H1 (cell line): ENCODE results near the gene NCBP1. TPM values are rescaled to one million over a fixed set of nuclear protein-coding genes. Genes with fewer than 3 reads are reported as not detected.
"Not testable (repeated sequence)": the region's sequence is repeated elsewhere in the genome, so short reads cannot be mapped to it uniquely, and the experiment has no call there.

Experiments used
- CTCF ChIA-PET: fragments of 300-600 bp; sonication (Branson Sonifier 250); formaldehyde crosslinking; loops from one replicate; lab custom pipeline; 2021; ENCODE audit not compliant: partially characterized antibody; lab: Charles Lee
- POLR2A ChIA-PET: fragments of 300-600 bp; sonication (Branson Sonifier 250); formaldehyde crosslinking; loops from one replicate; lab custom pipeline; 2021; ENCODE audit warnings: inconsistent platforms; ENCODE audit not compliant: partially characterized antibody; lab: Charles Lee
- DNase-seq, 2 experiments: peaks; one replicate each; pipeline versions ENCODE4 v3.0.0 to v3.0.0-alpha.2; 2010 to 2022; ENCODE audit warnings: low spot score in 2 of 2, low read depth in 1 of 2, mixed read lengths in 1 of 2
- FAIRE-seq: peaks from 2 replicates; lab custom pipeline; 2011; peaks lifted over from hg19 to GRCh38; lab: Jason Lieb, UNC
- H2AFZ ChIP-seq: 2 replicates; pipeline ENCODE4 v1.8.1; 2012; ENCODE audit warnings: low read length, inconsistent platforms
- H2AK5ac ChIP-seq: 2 replicates; pipeline ENCODE4 v1.6.1; 2013; ENCODE audit warnings: low read depth, low read length
- H2BK120ac ChIP-seq: replicated peaks from 2 replicates; pipeline ENCODE3; 2013; ENCODE audit warnings: low read depth, low read length, inconsistent platforms
- H2BK12ac ChIP-seq: 2 replicates; pipeline ENCODE4 v1.6.1; 2013; ENCODE audit warnings: low read depth, low read length
- H2BK15ac ChIP-seq: 2 replicates; pipeline ENCODE4 v1.6.1; 2013; ENCODE audit warnings: low read length
- H2BK20ac ChIP-seq: 2 replicates; pipeline ENCODE4 v1.6.1; 2013; ENCODE audit warnings: low read length
- H2BK5ac ChIP-seq: 2 replicates; pipeline ENCODE4 v1.6.1; 2013; ENCODE audit warnings: low read depth, low read length
- H3K14ac ChIP-seq: 2 replicates; pipeline ENCODE4 v1.6.1; 2013; ENCODE audit warnings: inconsistent platforms; ENCODE audit not compliant: insufficient read length
- H3K18ac ChIP-seq: 2 replicates; pipeline ENCODE4 v1.6.1; 2013; ENCODE audit warnings: low read length; ENCODE audit errors: extremely low read depth
- H3K23ac ChIP-seq: 2 replicates; pipeline ENCODE4 v1.6.1; 2013; ENCODE audit warnings: inconsistent platforms; ENCODE audit not compliant: insufficient read length
- H3K23me2 ChIP-seq: 2 replicates; pipeline ENCODE4 v1.6.1; 2013; ENCODE audit warnings: low read depth, low read length
- H3K27ac ChIP-seq: 2 replicates; pipeline ENCODE4 v1.6.1; 2011; ENCODE audit warnings: low read depth, low read length, inconsistent platforms
- H3K27me3 ChIP-seq, 4 experiments: replicated peaks in 1 of 4; 1 replicate in 1 of 4; 2 replicates in 3 of 4; pipeline versions ENCODE4 v1.6.1 to v1.8.1; 2011 to 2013; ENCODE audit warnings: low read length in 3 of 4, mild to moderate bottlenecking in 3 of 4, inconsistent platforms in 2 of 4, mixed read lengths in 2 of 4, moderate library complexity in 1 of 4; ENCODE audit not compliant: control insufficient read depth in 3 of 4, insufficient read depth in 3 of 4; ENCODE audit errors: extremely low read depth in 1 of 4
- H3K36me3 ChIP-seq, 4 experiments: 2 replicates each; pipeline versions ENCODE4 v1.6.1 to v1.8.1; 2011 to 2013; ENCODE audit warnings: mild to moderate bottlenecking in 4 of 4, low read length in 3 of 4, moderate library complexity in 2 of 4, control low read depth in 1 of 4, inconsistent platforms in 1 of 4; ENCODE audit not compliant: insufficient read depth in 4 of 4, control insufficient read depth in 2 of 4
- H3K4ac ChIP-seq: replicated peaks from 2 replicates; pipeline ENCODE3; 2013; ENCODE audit warnings: low read length, low read depth, mixed read lengths, inconsistent platforms; ENCODE audit not compliant: insufficient read length
- H3K4me1 ChIP-seq, 4 experiments: replicated peaks in 1 of 4; 1 replicate in 1 of 4; 2 replicates in 3 of 4; pipeline versions ENCODE4 v1.6.1 to v1.8.1; 2011 to 2013; ENCODE audit warnings: low read length in 3 of 4, inconsistent platforms in 2 of 4, mixed read lengths in 1 of 4; ENCODE audit not compliant: insufficient read depth in 4 of 4, control insufficient read depth in 3 of 4
- H3K4me2 ChIP-seq, 2 experiments: 2 replicates each; pipeline versions ENCODE4 v1.6.1 to v1.8.1; 2011 to 2013; ENCODE audit warnings: low read depth in 2 of 2, low read length in 2 of 2, control low read depth in 1 of 2, inconsistent platforms in 1 of 2, mild to moderate bottlenecking in 1 of 2; ENCODE audit not compliant: insufficient read depth in 1 of 2
- H3K4me3 ChIP-seq, 4 experiments: fragments of 200-600, 300-600 bp in 1 of 4; sonication (generic), shearing (Covaris generic), sonication (Bioruptor Twin) in 1 of 4; 2 replicates each; pipeline versions ENCODE4 v1.5.1 to v1.8.1; 2011 to 2016; ENCODE audit warnings: low read length in 4 of 4, low read depth in 3 of 4, control low read depth in 2 of 4, inconsistent platforms in 2 of 4, mild to moderate bottlenecking in 2 of 4, mixed read lengths in 1 of 4, moderate library complexity in 1 of 4; ENCODE audit not compliant: insufficient read depth in 2 of 4; ENCODE audit errors: extremely low read depth in 1 of 4
- H3K56ac ChIP-seq: replicated peaks from 2 replicates; pipeline ENCODE3; 2013; ENCODE audit warnings: low read depth, mild to moderate bottlenecking, mixed read lengths, low read length, inconsistent platforms; ENCODE audit not compliant: insufficient read length
- H3K79me1 ChIP-seq: 2 replicates; pipeline ENCODE4 v1.6.1; 2013; ENCODE audit warnings: low read depth, low read length, control low read depth
- H3K79me2 ChIP-seq, 2 experiments: 2 replicates each; pipeline versions ENCODE4 v1.6.1 to v1.8.1; 2012 to 2013; ENCODE audit warnings: low read length in 2 of 2, mild to moderate bottlenecking in 2 of 2, inconsistent platforms in 1 of 2; ENCODE audit not compliant: insufficient read depth in 2 of 2, control insufficient read depth in 1 of 2
- H3K9ac ChIP-seq, 4 experiments: replicated peaks in 1 of 4; 1 replicate in 1 of 4; 2 replicates in 3 of 4; pipeline versions ENCODE4 v1.6.1 to v1.8.1; 2011 to 2013; ENCODE audit warnings: low read depth in 3 of 4, low read length in 3 of 4, control low read depth in 2 of 4, mild to moderate bottlenecking in 2 of 4, moderate library complexity in 2 of 4, inconsistent platforms in 1 of 4; ENCODE audit errors: extremely low read depth in 1 of 4
- H3K9me3 ChIP-seq, 2 experiments: 2 replicates each; pipeline versions ENCODE4 v1.6.1 to v1.8.1; 2012 to 2013; ENCODE audit warnings: mild to moderate bottlenecking in 2 of 2, moderate library complexity in 2 of 2, control low read depth in 1 of 2, inconsistent platforms in 1 of 2, low read depth in 1 of 2, low read length in 1 of 2, mixed read lengths in 1 of 2; ENCODE audit not compliant: insufficient read depth in 2 of 2
- H4K20me1 ChIP-seq, 2 experiments: replicated peaks in 1 of 2; 2 replicates each; pipeline versions ENCODE3 to v1.8.1; 2011 to 2013; ENCODE audit warnings: inconsistent platforms in 2 of 2, low read length in 2 of 2, mild to moderate bottlenecking in 1 of 2; ENCODE audit not compliant: insufficient read depth in 2 of 2, control insufficient read depth in 1 of 2
- H4K5ac ChIP-seq: 2 replicates; pipeline ENCODE4 v1.6.1; 2013; ENCODE audit warnings: low read length, low read depth, mixed read lengths, inconsistent platforms; ENCODE audit not compliant: insufficient read length
- H4K8ac ChIP-seq: 2 replicates; pipeline ENCODE4 v1.8.0; 2013; ENCODE audit warnings: mild to moderate bottlenecking, moderate library complexity, low read length, inconsistent platforms; ENCODE audit not compliant: insufficient read depth; ENCODE audit errors: extremely low read depth
- H4K91ac ChIP-seq: replicated peaks from 2 replicates; pipeline ENCODE3; 2013; ENCODE audit warnings: low read length, mixed read lengths, inconsistent platforms; ENCODE audit not compliant: insufficient read length
- WGBS, 2 experiments: shearing (Covaris generic) in 1 of 2; methylation state at CpG; one replicate each; pipeline versions ENCODE4 v1.1.6 to v1.1.7; 2013 to 2015; ENCODE audit warnings: low lambda C conversion rate in 2 of 2, mixed read lengths in 2 of 2, inconsistent platforms in 1 of 2, low coverage in 1 of 2, missing lambda C conversion rate in 1 of 2; ENCODE audit not compliant: insufficient replicate concordance in 2 of 2, insufficient coverage in 1 of 2, insufficient read length in 1 of 2; ENCODE audit errors: extremely low coverage in 1 of 2, missing lambda C conversion rate in 1 of 2; 5-methylcytosine and 5-hydroxymethylcytosine counted together
- polyA plus RNA-seq, 7 experiments: library from polyadenylated mRNA; depleted of rRNA in 3 of 7; stranded (reverse) in 5 of 7; unstranded in 2 of 7; fragments of >200 nt in 5 of 7; fragments of 200-250 nt in 2 of 7; gene quantifications; 1 replicate in 5 of 7; 2 replicates in 1 of 7; 4 replicates in 1 of 7; pipeline versions ENCODE4 v1.2.1 to v1.2.3, GENCODE V29; 2011 to 2013; ENCODE audit warnings: missing spikeins in 2 of 7, mixed read lengths in 2 of 7
- total RNA-seq: library from RNA; stranded (reverse); fragmentation: NEBNext Ultra II Directional; extraction: Animal tissue kit (Norgen Biotek cat#: 25700); gene quantifications from 2 replicates; pipeline ENCODE4 v1.2.1, GENCODE V29; 2021

NCBP1 gene
- total and polyA plus RNA-seq, 2 of the 8 experiments (the other 6 are each of a cell fraction or from before 2014, with no cell fraction given) = 14.7 to 54.0 TPM

DNA sequence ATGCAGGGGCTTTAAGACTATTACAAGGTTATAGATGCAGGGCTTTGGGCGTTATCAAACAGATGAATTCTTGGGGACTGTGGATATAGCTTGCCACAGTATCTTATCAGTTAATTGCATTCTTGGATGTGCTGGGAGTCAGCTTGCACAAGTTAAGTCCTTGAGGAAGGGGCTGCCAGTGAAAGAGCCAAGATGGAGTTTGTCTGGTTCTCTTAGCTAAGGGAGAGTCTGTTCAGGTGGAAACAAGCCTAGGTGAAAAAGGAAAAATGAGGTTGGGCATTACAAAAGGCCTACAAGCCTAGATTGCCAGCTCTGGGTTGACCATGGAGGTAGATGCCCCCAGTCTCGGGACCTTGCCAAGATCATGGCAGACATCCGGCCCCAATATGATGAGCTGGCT is 66.2 kb downstream of the NCBP1 start:
- H4K5ac ChIP-seq, H3K9me3 ChIP-seq, H3K14ac ChIP-seq, H2AFZ ChIP-seq, H4K8ac ChIP-seq, H3K9ac ChIP-seq, H3K23me2 ChIP-seq, H3K79me1 ChIP-seq, H3K79me2 ChIP-seq, POLR2A ChIA-PET, H3K18ac ChIP-seq, H4K20me1 ChIP-seq, H3K23ac ChIP-seq, H2BK15ac ChIP-seq, H3K4me3 ChIP-seq, H3K4me2 ChIP-seq, H2BK5ac ChIP-seq, H3K4me1 ChIP-seq, H4K91ac ChIP-seq, H3K36me3 ChIP-seq, DNase-seq, H3K27ac ChIP-seq, H2AK5ac ChIP-seq, H2BK120ac ChIP-seq, H2BK20ac ChIP-seq, H3K56ac ChIP-seq, H3K4ac ChIP-seq, FAIRE-seq, H2BK12ac ChIP-seq: not testable (repeated sequence)
- H3K27me3 ChIP-seq = peaks cover 0 to 15% (median 11%) of the 10 kb centered on the region in 4 experiments; a peak in 6 of 7 replicates
- CTCF ChIA-PET = interaction anchor here (1.3 to 3.5 kb wide), 4 partner anchors 37 to 201 kb away, joined by 3 to 17 read pairs (median 7); no protein-coding TSS in a partner anchor
- WGBS, 2 experiments = 86% methylated on average over 3 of the region's 3 CpGs; no CpG with 5 or more reads in 1 of the 2 experiments
